Measurements from ENCODE around the gene ADAM10.

ADAM10 gene

DNA sequence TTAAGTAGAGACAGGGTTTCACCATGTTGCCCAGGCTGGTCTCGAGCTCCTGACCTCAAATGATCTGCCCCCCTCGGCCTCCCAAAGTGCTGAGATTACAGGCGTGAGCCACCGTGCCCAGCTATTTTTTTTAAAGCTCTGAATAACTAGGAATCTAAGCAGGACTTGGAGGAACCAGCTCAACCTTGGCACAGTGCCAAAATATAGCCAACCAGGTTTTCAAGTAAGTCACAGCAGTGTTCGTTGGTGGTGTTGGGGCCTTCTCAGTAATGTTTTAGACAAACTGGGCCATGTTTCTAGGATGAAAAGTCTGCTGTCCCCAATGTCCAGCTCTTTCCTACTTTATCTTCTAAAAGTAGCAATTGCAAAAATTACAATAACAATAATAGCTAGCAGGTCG lies 6.4 kb upstream of the ADAM10 start:
- DNase-seq: no peak

DNA sequence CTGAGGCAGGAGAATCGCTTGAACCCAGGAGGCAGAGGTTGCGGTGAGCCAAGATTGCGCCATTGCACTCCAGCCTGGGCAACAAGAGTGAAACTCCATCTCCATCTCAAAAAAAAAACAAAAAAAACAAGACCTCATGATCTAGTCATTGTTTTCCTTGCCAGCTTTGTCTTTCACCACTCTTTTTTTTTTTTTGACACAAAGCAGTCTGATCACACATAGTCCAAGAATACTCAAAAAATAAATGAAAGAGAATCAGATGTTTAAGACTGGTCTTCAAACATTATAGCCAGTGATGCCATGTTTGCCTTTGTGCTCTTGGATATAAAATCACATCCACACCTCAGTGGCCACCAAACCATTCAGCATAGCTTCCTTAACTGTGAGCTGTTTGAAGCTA lies 5.8 kb upstream of the ADAM10 start:
- no peak for DNase-seq

DNA sequence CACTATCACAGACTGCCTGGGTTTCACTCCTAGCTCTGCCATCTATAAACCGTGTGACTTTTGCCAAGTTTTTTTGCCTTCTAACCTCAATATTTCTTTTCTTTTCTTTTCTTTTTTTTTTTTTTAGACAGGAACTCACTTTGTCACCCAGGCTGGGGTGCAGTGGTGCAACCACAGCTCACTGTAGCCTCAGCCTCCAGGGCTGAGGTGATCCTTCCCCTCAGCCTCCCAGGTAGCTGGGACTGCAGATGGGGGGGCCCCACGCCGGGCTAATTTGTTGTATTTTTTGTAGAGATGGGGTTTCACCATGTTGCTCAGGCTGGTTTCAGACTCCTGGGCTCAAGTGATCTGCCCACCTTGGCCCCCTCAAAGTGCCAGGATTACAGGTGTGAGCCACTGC lies 3.2 kb upstream of the ADAM10 start:
- no peak for DNase-seq

DNA sequence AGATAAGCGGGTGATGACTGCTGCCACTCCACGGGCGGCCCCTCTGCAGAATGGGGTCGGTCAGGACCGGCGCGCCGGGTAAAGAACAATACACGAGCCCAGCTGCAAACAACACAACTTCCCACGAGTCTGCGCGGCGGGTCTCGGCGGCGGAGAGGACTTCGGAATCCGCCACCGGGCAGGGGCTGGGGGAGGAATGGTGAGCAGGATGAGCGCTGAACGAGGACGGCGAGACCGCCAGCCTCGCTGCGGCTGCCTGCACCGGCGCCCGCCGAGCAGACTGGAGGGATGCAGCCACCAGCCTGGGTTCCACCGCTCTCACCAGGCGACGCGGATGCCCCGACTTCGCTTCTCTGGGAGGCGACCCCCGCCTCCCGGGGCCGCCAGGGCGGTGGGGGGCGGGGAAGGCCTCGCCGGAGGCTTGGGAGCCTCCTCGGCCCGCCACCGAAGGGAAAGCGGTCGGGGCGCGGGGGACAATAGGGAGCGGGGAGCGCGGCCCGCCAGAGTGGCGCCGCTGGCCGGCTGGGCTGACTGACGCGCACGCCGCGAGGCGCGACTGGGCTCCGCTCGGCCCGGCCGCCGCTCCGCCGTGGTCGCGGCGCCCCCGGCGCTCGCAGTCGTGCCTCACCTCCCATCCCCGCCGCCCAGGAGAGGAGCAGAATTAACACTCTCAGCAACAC lies 515 bp downstream of the ADAM10 start:
- peak; percentile 24 for DNase-seq

GRCh38 chr15:58748040-58748851 lies 1.3 kb downstream of the ADAM10 start:
- no peak for DNase-seq

DNA sequence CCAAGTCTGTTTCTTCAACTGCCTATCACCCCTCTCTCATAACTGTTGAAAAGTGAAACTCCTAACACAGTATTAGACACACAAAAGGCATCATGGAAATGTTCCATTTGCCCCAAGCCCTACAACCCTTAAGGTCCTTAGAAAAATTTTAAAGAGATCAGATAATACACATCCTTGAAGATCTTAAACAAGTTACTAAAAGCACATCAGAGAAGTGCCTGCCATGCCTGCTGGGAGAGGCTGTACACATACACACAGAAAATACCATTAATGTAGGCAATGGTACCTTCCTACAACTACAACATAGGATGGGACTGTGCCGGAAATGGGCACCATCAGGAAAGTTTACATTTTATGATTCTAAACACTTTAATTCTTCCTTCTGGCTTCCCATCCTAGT lies 3.3 kb downstream of the ADAM10 start:
- DNase-seq: no peak

GRCh38 chr15:58742819-58743502 lies 6.5 kb downstream of the ADAM10 start:
- no peak for DNase-seq

- peak; percentile 92 for DNase-seq
These were observed 7.3 kb downstream of the ADAM10 start for GRCh38 chr15:58742022-58742813.

GRCh38 chr15:58741032-58741431 lies 8.5 kb downstream of the ADAM10 start:
- DNase-seq: no peak

DNA sequence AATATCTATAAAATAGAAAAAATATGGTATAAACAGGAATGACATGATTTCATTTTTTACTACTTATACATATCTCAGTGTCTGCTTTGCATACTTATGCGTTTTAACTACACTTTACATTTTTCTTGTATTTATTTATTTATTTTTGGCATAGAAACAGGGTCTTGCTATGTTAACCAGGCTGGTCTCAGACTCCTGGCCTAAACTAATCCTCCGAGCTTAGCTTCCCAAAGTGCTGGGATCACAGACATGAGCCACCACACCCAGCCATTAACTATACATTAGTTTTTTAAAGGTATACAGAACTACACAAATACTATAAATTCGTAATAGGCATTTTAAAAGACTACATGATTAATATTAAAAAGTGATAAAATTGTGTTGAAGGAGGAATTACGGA lies 9.1 kb downstream of the ADAM10 start:
- no peak for DNase-seq

- peak; percentile 68 for DNase-seq
These were observed 11.3 kb downstream of the ADAM10 start for GRCh38 chr15:58738046-58738707.

DNA sequence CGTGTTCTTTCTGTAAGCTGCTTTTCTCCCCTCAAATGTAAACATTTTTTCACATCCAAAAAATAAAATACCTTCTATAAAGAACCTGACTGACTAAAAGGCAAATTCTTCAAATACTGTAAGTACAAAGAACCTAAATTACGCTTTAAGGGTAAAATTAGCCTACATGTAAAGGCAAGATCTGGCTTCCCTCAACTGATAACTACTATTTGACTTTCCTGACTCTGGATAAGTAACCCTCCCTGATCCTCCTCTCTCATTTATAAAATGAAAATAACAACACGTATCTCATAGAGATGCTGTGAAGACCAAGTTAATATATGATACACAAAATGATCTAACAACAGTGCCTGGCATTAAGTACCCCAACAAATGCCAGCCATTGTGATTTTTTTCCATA lies 12.2 kb downstream of the ADAM10 start:
- DNase-seq: no peak

DNA sequence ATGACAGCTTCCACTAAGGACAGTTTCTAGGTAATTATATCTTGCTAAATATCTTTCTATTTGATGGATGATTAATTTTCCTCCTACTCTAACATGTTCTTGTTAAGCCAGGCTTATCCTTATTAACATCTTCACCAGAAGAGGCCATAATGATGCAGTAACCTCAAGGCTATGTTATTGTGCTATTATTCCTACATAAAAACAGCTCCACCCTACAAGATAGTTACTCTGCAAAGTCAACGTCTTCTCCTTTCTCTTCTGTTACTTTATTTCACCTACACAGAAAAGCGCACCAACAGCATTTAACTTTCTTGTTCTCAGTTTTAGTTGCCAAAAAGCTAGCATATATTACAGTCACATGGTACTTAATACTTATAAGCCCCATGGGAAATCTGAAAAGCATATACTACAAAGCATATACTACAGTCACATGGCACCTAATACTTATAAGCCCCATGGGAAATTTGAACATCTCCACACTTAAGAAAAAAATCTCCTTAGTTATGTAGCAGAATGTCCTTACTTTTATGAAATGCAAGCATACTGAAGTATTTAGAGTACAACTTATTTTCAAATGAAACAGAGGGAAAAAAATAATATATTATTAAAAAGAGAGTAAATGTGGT lies 13.4 kb downstream of the ADAM10 start:
- no peak for DNase-seq

DNA sequence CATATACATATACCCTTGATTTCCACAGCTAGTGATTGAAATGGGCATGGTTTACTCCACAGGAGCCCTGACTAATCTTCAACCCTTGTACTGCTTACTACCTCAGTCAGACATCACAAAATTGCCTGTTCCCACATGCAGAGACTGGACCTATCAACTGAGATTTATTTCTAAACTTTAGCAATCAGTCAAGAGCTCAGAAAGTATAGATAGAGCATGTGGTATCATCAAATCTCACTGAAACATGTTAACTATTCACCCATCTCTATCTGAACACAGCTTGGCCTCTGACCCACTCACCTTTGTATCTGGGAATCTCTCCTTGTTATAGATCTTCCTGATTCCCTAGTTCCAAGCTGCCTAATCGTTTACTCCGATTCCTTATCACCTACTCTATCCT lies 14.6 kb downstream of the ADAM10 start:
- DNase-seq: peak; percentile 33

GRCh38 chr15:58732625-58733363 lies 16.7 kb downstream of the ADAM10 start:
- no peak for DNase-seq

- DNase-seq: peak; percentile 89
These were observed 17.6 kb downstream of the ADAM10 start for GRCh38 chr15:58731756-58732535.

GRCh38 chr15:58726867-58727266 lies 22.6 kb downstream of the ADAM10 start:
- no peak for DNase-seq

GRCh38 chr15:58724466-58724865 lies 25.0 kb downstream of the ADAM10 start:
- peak; percentile 61 for DNase-seq

DNA sequence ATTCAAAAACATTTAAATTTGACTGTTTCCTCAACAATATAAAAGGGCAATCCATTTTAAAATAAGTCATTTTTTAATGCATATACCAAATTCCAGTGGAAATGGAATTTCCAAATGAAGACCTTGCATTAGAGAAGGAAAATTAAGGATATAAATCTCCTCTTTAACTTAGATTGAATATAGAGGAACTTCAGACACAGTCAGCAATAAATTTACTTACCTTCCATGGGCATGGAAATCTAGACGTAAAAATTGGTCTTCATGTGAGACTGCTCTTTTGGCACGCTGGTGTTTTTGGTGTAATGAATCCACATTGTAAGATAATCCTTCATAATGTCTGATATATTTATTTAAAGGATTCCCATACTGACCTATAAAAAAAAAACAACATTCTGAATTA lies 32.1 kb downstream of the ADAM10 start:
- no peak for DNase-seq

DNA sequence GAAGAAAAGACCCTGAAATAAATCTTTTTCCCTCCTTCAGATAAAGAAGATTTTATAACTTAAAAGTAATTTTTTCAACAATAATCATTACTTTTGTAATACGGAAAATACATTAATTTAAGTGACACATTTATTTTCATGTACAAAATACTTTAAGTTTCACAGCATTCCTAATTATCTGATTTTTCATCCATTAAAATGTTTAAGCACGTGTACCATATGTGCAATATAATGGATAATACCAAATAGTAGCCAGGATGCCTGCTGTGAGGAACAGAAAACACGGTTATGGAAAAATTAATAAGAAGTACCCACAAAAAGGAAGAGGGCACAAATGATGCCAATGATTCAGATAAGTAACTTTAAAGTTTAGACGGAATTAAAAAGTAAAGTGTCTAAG lies 33.5 kb downstream of the ADAM10 start:
- no peak for DNase-seq

Data from NCI-H226 (cell line).